Bronchial epithelial cell (primary cell): ENCODE data around the gene EVA1A. TPM values are rescaled to one million over a fixed set of nuclear protein-coding genes. Genes with fewer than 3 reads are reported as not detected.

ENCODE experiments used
- DNase-seq: peaks from one replicate; pipeline ENCODE4 v3.0.0-alpha.2; 2010; ENCODE audit warnings: low read depth
- FAIRE-seq: peaks from 2 replicates; lab custom pipeline; 2011; peaks lifted over from hg19 to GRCh38; lab: Jason Lieb, UNC
- H3K27me3 ChIP-seq: 2 replicates; pipeline ENCODE4 v1.5.1; 2011; ENCODE audit warnings: low read length; ENCODE audit not compliant: control insufficient read depth, insufficient read depth
- H3K36me3 ChIP-seq: 2 replicates; pipeline ENCODE4 v1.5.1; 2011; ENCODE audit warnings: low read length; ENCODE audit not compliant: control insufficient read depth, insufficient read depth
- H3K4me3 ChIP-seq: 2 replicates; pipeline ENCODE4 v1.5.1; 2011; ENCODE audit warnings: mild to moderate bottlenecking, low read depth, low read length, control low read depth
- CTCF ChIP-seq: IDR thresholded peaks from 2 replicates; pipeline ENCODE4 v1.5.1; 2011; ENCODE audit warnings: mild to moderate bottlenecking, moderate library complexity, low read length, control low read depth, inconsistent platforms; ENCODE audit not compliant: insufficient read depth, severe bottlenecking
- total RNA-seq: library from RNA; depleted of rRNA; stranded (reverse); fragments of >200 nt; gene quantifications from 2 replicates; pipeline ENCODE4 v1.2.1, GENCODE V29; 2014

The EVA1A gene
- total RNA-seq, 1 donor from 2014 or later, result 5.8 TPM

- TF ChIP-seq CTCF, result no peak
- FAIRE-seq (no peak), DNase-seq (no peak)
- Histone ChIP-seq H3K36me3 (no peaks in the 10 kb centered on the region), H3K4me3 (no peak overlapping the region), H3K27me3 (no peaks in the 10 kb centered on the region)
Observed at GRCh38 chr2:75458201-75458600, 102.5 kb downstream of the EVA1A start.

GRCh38 chr2:75456825-75457224 lies 103.9 kb downstream of the EVA1A start:
- H3K36me3 ChIP-seq, result no peaks in the 10 kb centered on the region
- FAIRE-seq (no peak), DNase-seq (no peak)
- no peak for TF ChIP-seq CTCF
- H3K4me3 ChIP-seq, result no peak overlapping the region
- no peaks in the 10 kb centered on the region for H3K27me3 ChIP-seq

- FAIRE-seq (no peak), DNase-seq (no peak)
- Histone ChIP-seq H3K36me3 (no peaks in the 10 kb centered on the region), H3K27me3 (no peaks in the 10 kb centered on the region), H3K4me3 (no peak overlapping the region)
- no peak for TF ChIP-seq CTCF
Observed at GRCh38 chr2:75456111-75456510, 104.6 kb downstream of the EVA1A start.

GRCh38 chr2:75454241-75454620 lies 106.5 kb downstream of the EVA1A start:
- Histone ChIP-seq H3K36me3 (no peaks in the 10 kb centered on the region), H3K4me3 (no peak overlapping the region), H3K27me3 (no peaks in the 10 kb centered on the region)
- TF ChIP-seq CTCF, result no peak
- DNase-seq (no peak), FAIRE-seq (no peak)

GRCh38 chr2:75453384-75454240 lies 107.1 kb downstream of the EVA1A start:
- no peak for DNase-seq
- no peaks in the 10 kb centered on the region for H3K36me3 ChIP-seq
- FAIRE-seq, result no peak
- H3K27me3 ChIP-seq, result no peaks in the 10 kb centered on the region
- H3K4me3 ChIP-seq, result no peak overlapping the region
- no peak for TF ChIP-seq CTCF

- DNase-seq (no peak), FAIRE-seq (no peak)
- no peak for TF ChIP-seq CTCF
- no peaks in the 10 kb centered on the region for H3K36me3 ChIP-seq
- no peaks in the 10 kb centered on the region for H3K27me3 ChIP-seq
- H3K4me3 ChIP-seq, result no peak overlapping the region
Observed at GRCh38 chr2:75450068-75450467, 110.7 kb downstream of the EVA1A start.
